NCI-H2107 treated with DMSO at 0.1 percent for 48 hours (cell line): ENCODE data around the gene POTEH.
"Not testable (repeated sequence)": the region's sequence is repeated elsewhere in the genome, so short reads cannot be mapped to it uniquely, and the experiment has no call there.

Source experiments
- DNase-seq: peaks from one replicate; lab custom pipeline; 2025; ENCODE audit not compliant: unreplicated experiment; lab: John Stamatoyannopoulos, UW

POTEH gene

DNA sequence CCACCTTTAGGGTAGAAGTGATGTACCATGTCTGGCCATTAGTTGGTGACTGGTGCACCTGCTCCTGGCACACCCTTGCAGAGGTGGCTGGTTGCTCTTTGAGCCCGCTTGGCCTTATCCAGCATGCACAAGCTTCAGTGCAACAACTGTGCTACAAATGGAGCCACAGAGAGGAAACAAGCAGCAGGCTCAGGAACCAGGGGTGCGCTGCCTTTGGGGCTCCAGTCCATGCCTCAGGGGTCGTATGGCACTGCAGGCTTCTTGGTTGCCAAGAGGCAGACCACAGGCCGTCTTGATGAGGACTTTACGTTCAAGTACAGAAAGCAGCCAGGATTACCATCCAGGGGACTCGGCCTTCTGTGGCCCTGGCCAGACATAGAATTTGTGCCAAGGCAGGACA, 44.6 kb downstream of the POTEH start:
- DNase-seq: not testable (repeated sequence)

DNA sequence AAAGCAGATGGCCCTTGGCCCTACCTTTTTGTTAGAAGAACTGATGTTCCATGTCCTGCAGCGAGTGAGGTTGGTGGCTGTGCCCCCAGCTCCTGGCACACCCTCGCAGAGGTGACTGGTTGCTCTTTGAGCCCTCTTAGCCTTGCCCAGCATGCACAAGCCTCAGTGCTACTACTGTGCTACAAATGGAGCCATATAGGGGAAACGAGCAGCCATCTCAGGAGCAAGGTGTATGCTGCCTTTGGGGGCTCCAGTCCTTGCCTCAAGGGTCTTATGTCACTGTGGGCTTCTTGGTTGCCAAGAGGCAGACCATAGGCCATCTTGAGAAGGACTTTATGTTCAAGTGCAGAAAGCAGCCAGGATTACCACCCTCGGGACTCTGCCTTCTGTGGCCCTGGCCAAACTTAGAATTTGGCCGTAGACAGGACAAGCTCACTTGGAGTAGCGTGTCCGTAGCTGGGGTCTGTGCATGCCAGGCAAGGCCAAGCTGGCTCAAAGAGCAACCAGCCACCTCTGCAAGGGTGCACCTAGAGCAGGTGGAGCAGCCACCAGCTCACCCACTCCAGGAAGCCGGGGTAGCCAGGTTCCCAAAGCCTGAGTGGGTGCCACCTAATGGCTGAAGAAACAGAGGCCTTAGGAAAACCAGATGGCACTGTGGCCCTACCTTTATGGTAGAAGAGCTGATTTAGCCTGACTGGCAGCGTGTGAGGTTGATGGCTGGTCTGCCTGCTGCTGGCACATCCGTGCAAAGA, 48.5 kb downstream of the POTEH start:
- not testable (repeated sequence) for DNase-seq

DNA sequence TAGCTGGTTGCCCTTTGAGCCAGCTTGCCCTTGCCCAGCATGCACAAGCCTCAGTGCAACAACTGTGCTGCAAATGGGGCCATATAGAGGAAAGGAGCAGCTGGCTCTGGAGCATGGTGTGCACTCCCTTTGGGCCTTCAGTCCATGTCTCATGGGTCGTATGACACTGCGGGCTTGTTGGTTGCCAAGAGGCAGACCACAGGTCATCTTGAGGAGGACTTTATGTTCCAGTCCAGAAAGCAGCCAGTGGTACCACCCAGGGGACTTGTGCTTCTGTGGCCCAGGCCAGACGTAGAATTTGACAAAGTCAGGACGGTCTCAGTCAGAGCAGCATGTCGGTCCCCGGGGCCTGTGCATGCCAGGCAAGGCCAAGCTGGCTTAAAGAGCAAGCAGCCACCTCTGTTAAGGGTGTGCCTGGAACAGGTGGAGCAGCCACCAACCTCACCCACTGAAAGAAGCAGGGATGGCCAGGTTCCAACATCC, 49.1 kb downstream of the POTEH start:
- not testable (repeated sequence) for DNase-seq

DNA sequence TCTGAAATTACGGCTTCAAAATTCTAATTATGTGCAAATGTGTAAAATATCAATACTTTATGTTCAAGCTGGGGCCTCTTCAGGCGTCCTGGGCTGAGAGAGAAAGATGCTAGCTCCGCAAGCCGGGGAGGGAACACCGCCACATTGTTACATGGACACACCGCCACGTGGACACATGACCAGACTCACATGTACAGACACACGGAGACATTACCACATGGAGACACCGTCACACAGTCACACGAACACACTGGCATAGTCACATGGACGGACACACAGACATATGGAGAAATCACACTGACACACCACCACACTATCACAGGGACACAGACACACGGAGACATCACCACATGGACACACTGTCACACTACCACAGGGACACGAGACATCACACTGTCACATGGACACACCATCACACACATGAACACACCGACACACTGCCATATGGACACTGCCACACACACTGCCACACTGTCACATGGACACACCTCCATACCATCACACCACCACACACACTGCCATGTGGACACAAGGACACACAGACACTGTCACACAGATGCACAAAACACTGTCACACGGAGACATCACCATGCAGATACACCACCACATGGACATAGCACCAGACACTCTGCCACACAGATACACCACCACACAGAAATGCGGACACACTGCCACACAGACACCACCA, 58.0 kb downstream of the POTEH start:
- not testable (repeated sequence) for DNase-seq

DNA sequence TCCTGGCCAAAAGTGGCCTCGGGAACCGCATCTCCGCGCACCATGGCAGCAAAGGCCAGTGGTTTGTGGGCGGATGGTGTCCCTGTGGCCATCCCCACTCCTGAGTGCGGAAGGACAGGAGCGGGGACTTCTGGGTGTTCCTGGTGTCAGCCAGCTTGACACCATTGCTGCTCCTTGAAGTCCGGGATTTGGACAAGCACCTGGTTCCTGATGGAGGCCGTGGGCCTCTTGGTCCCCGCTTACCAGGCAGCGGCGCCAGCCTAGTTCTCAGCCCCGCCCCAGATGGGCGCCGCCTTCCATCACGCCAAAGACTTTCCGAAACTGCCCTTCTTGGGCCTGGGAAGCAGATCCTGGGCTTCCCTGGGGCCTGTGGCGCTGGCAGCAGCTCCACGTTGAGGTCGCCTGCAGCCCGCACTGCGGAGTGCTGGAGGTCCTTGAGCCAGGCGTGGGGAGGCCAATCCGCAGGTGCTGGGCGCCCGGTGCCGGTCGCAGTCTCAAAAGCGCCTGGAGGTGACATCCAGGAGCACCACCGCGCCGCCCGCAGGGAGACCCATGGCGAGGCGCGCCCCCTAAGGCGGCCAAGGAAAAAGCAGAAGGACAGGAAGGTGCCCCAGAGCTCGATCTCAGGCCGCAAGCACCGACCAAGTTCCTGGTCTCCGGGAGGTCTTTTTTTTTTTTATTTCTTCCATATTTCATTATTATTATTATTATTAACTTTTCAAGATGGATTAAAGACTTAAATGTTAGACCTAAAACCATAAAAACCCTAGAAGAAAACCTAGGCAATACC, 59.5 kb downstream of the POTEH start:
- DNase-seq: not testable (repeated sequence)

DNA sequence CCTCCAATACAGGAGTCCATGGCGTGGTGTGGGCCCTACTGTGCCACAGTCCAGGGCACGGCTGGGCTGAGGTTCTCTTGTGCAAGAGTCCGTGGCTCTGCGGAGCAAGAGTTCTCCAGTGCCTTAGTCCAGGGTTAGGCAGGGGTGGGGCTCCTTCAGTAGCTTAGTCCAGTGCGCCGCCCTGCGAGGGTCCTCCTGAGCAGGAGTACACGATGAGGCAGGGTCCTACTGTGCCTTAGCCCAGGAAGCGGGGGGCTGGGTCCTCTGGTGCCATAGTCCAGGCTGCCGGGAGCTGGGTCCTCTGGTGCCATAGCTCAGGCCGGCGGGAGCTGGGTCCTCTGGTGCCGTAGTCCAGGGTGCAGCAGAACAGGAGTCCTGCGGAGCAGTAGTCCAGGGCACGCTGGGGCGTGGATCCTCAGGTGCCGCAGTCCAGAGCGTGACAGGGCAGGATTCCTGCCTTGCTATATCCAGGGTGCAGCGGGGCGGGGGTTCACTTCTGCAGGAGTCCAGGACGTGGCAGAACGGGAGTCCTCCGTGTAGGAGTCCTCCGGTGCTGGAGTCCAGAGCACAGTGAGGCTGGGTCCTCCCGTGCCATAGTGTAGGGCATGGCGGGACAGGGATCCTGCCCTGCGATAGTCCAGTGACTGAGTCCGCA, 69.7 kb downstream of the POTEH start:
- not testable (repeated sequence) for DNase-seq

DNA sequence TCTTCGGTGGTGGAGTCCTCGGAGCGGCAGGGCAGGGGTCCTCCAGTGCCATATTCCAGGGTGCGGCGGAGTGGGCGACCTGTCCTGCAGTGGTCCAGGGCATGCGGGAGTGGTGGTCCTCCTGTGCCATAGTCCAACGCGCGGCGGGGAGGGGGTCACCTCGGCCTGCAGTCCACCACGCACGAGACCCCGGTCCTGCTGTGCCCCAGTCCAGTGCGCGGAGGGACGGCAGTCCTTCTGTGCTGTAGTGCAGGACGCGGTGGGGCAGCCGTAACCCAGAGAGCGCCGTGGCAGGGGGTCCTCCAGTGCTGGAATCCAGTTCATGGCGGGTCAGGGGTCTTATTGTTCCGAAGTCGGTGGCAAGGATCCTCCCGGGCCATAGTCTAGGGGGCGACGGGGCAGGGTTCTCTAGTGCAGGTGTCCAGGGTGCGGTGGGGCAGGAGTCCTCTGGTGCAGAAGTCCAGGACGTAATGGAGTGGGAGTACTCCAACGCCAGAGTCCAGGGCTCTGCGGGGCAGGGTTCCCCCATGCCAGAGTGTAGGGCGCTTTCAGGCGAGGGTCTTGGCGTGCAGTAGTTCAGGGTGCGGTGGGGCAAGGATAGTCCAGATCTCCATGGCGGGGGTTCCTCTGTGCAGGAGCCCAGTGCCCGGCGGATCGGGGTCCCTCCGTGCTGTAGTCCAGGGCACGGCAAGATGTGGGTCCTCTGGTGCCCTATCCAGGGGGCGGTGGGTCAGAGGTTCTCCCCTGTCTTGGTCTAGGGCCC, 70.7 kb downstream of the POTEH start:
- not testable (repeated sequence) for DNase-seq

DNA sequence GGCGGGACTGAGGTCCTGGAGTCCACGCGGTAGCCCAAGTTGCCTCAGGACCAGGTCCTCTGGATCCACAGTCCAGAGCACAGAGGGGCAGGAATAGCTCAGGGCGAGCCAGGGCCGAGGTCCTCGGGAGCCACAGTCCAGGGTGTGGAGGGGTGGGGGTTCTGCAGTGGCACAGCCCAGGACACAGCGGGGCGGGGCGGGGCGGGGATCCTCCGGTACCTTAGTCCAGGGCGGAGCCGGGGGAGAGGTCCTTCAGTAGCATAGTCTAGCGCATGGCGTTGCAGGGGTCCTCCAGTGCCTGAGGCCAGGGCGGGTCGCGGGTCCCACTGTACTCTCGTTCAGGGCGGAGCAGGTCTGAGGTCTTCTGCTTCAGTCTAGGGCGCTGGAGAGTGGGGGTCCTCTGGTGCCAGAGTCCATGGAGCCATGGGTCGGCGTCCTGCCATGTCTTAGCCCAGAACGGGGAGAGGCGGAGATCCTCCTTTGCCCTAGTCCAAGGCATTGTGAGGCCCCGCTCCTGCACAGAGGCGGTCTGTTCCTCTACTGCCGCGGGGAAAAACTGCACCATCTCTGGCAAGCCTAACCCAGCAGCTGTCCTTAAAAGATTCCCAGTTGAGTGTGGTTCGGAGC, 71.4 kb downstream of the POTEH start:
- not testable (repeated sequence) for DNase-seq

DNA sequence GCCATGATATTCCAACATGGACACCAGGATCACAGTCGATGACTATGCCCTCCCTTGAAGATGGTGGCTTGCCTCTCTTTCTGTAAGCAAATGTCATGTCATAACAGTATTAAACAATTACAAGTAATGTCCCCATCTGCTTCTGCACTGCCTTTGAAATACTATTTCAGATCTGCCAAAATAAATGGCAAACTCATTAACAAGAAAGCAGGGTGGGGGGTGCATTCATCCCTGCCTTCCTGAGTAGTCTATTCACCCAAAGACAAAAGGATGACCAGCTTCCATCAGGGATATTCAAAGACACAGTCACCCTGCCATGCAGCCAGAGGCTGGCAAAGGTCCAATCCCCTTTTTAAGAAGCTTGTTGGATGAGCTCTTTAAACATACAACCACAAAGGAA, 73.7 kb downstream of the POTEH start:
- DNase-seq: not testable (repeated sequence)
